Keratinocyte (primary cell): ENCODE data around the gene FHIT. TPM values are rescaled to one million over a fixed set of nuclear protein-coding genes. Genes with fewer than 3 reads are reported as not detected.

Experiments used
- DNase-seq: peaks from one replicate; pipeline ENCODE4 v3.0.0-alpha.2; 2011; ENCODE audit warnings: low read depth, missing footprints, low spot score
- FAIRE-seq: peaks from 2 replicates; lab custom pipeline; 2011; peaks lifted over from hg19 to GRCh38; lab: Jason Lieb, UNC
- H2AFZ ChIP-seq: 2 replicates; pipeline ENCODE4 v1.6.0; 2012; ENCODE audit warnings: low read length, control low read depth, inconsistent platforms; ENCODE audit not compliant: control insufficient read depth
- H3K27ac ChIP-seq: 2 replicates; pipeline ENCODE4 v1.5.1; 2011; ENCODE audit warnings: low read length; ENCODE audit not compliant: control insufficient read depth, insufficient read depth
- H3K27me3 ChIP-seq: 3 replicates; pipeline ENCODE4 v1.6.0; 2011; ENCODE audit warnings: low read length; ENCODE audit not compliant: control insufficient read depth, insufficient read depth; ENCODE audit errors: extremely low read depth
- H3K36me3 ChIP-seq, 2 experiments: 2 replicates in 1 of 2; 3 replicates in 1 of 2; pipeline ENCODE4 v1.5.1; 2011; ENCODE audit warnings: low read length in 2 of 2, mild to moderate bottlenecking in 1 of 2; ENCODE audit not compliant: control insufficient read depth in 2 of 2, insufficient read depth in 2 of 2; ENCODE audit errors: extremely low read depth in 1 of 2
- H3K4me1 ChIP-seq: 3 replicates; pipeline ENCODE4 v1.5.1; 2011; ENCODE audit warnings: low read length; ENCODE audit not compliant: control insufficient read depth, insufficient read depth; ENCODE audit errors: extremely low read depth
- H3K4me2 ChIP-seq: 3 replicates; pipeline ENCODE4 v1.6.0; 2011; ENCODE audit warnings: low read depth, low read length; ENCODE audit not compliant: control insufficient read depth, insufficient read depth; ENCODE audit errors: extremely low read depth
- H3K4me3 ChIP-seq, 3 experiments: fragments of 200-600 bp in 1 of 3; sonication (generic) in 1 of 3; 2 replicates in 2 of 3; 3 replicates in 1 of 3; pipeline ENCODE4 v1.5.1; 2011 to 2016; ENCODE audit warnings: low read length in 3 of 3, mild to moderate bottlenecking in 3 of 3, control low read depth in 2 of 3, inconsistent platforms in 1 of 3, low read depth in 1 of 3, mixed read lengths in 1 of 3, mixed run types in 1 of 3, moderate library complexity in 1 of 3; ENCODE audit not compliant: control insufficient read depth in 2 of 3, insufficient read depth in 2 of 3; ENCODE audit errors: extremely low read depth in 1 of 3
- H3K79me2 ChIP-seq: 2 replicates; pipeline ENCODE4 v1.6.0; 2012; ENCODE audit warnings: low read length; ENCODE audit not compliant: control insufficient read depth, insufficient read depth
- H3K9ac ChIP-seq: 3 replicates; pipeline ENCODE4 v1.6.0; 2011; ENCODE audit warnings: low read length; ENCODE audit not compliant: control insufficient read depth, insufficient read depth; ENCODE audit errors: extremely low read depth
- H3K9me1 ChIP-seq: 3 replicates; pipeline ENCODE4 v1.6.0; 2011; ENCODE audit warnings: low read length; ENCODE audit not compliant: control insufficient read depth, insufficient read depth; ENCODE audit errors: extremely low read depth
- H3K9me3 ChIP-seq: 2 replicates; pipeline ENCODE4 v1.5.1; 2012; ENCODE audit warnings: low read depth, low read length; ENCODE audit not compliant: control insufficient read depth
- H4K20me1 ChIP-seq: 3 replicates; pipeline ENCODE4 v1.6.0; 2011; ENCODE audit warnings: low read length; ENCODE audit not compliant: control insufficient read depth, insufficient read depth; ENCODE audit errors: extremely low read depth
- CTCF ChIP-seq, 3 experiments: IDR thresholded peaks in 1 of 3; conservative IDR thresholded peaks in 1 of 3; optimal IDR thresholded peaks in 1 of 3; 2 replicates in 2 of 3; 3 replicates in 1 of 3; pipeline versions ENCODE3 to v1.5.1; 2011; ENCODE audit warnings: low read length in 3 of 3, mild to moderate bottlenecking in 3 of 3, moderate library complexity in 2 of 3, control low read depth in 1 of 3, inconsistent platforms in 1 of 3; ENCODE audit not compliant: insufficient read depth in 2 of 3; ENCODE audit errors: extremely low read depth in 1 of 3
- EZH2 ChIP-seq: IDR thresholded peaks from one replicate; pipeline ENCODE4 v1.6.1; 2012; ENCODE audit warnings: inconsistent platforms, mild to moderate bottlenecking, low read length, moderate library complexity
- dilution Hi-C: fragments of 300-500 bp; cut with MboI; formaldehyde crosslinking; loops from one replicate; pipeline ENCODE4 v1.7.0; 2020; ENCODE audit warnings: low sequenced_read_pairs; ENCODE audit not compliant: extremely low pct_ligation_motif_present
- polyA plus RNA-seq, 5 experiments: library from polyadenylated mRNA; depleted of rRNA in 3 of 5; stranded (reverse) in 3 of 5; stranded (forward) in 1 of 5; unstranded in 1 of 5; fragments of >200 nt; gene quantifications; 1 replicate in 1 of 5; 2 replicates in 3 of 5; 3 replicates in 1 of 5; pipeline versions ENCODE4 v1.2.1 to v1.2.3, GENCODE V29; 2011 to 2012; ENCODE audit warnings: missing spikeins in 2 of 5, low read depth in 1 of 5, low replicate concordance in 1 of 5

The FHIT gene
- polyA plus RNA-seq, 1 donor (not counting 4 experiments of a cell fraction or from before 2014, with no cell fraction given), result 2.2 TPM

- no peak for TF ChIP-seq CTCF (optimal IDR thresholded peaks at IDR 0.05 in 1 of 3, IDR thresholded peaks at IDR 0.05 in 1 of 3, conservative IDR thresholded peaks at IDR 0.05 in 1 of 3; ENCODE audit: extremely low read depth in 1 of 3, insufficient read depth in 2 of 3, low read length in 3 of 3)
- no peak for TF ChIP-seq EZH2
- Histone ChIP-seq H3K27me3 (no peaks in the 10 kb centered on the region), H3K36me3 (no peaks in the 10 kb centered on the region), H3K9ac (no peak overlapping the region), H3K79me2 (no peaks in the 10 kb centered on the region), H2AFZ (no peak overlapping the region), H3K4me2 (no peak overlapping the region), H3K4me3 (no peak overlapping the region), H3K9me3 (no peaks in the 10 kb centered on the region), H3K9me1 (no peaks in the 10 kb centered on the region), H3K27ac (no peak overlapping the region), H4K20me1 (no peaks in the 10 kb centered on the region), H3K4me1 (peaks cover 2% of the 10 kb centered on the region)
- FAIRE-seq, result no peak
- dilution Hi-C loops, result no loop called here
- no peak for DNase-seq
Measured at GRCh38 chr3:59769127-59769750, 1482.0 kb downstream of the FHIT start.

GRCh38 chr3:59766200-59766872 lies 1484.9 kb downstream of the FHIT start:
- FAIRE-seq, result no peak
- no peak overlapping the region for H3K27ac ChIP-seq
- no peak overlapping the region for H3K4me3 ChIP-seq
- TF ChIP-seq CTCF (optimal IDR thresholded peaks at IDR 0.05 in 1 of 3, IDR thresholded peaks at IDR 0.05 in 1 of 3, conservative IDR thresholded peaks at IDR 0.05 in 1 of 3; ENCODE audit: extremely low read depth in 1 of 3, insufficient read depth in 2 of 3, low read length in 3 of 3) (no peak), EZH2 (no peak)
- no peak overlapping the region for H3K4me2 ChIP-seq
- H3K36me3 ChIP-seq, result no peaks in the 10 kb centered on the region
- dilution Hi-C loops, result no loop called here
- no peaks in the 10 kb centered on the region for H3K79me2 ChIP-seq
- H3K27me3 ChIP-seq, result no peaks in the 10 kb centered on the region
- DNase-seq, result no peak
- no peak overlapping the region for H2AFZ ChIP-seq
- no peaks in the 10 kb centered on the region for H4K20me1 ChIP-seq
- H3K9ac ChIP-seq, result no peak overlapping the region
- H3K9me3 ChIP-seq, result no peaks in the 10 kb centered on the region
- no peaks in the 10 kb centered on the region for H3K9me1 ChIP-seq
- H3K4me1 ChIP-seq, result no peaks in the 10 kb centered on the region
